GM12864 (cell line): ENCODE data around the gene WIPF2.

Source experiments
- DNase-seq: peaks from one replicate; pipeline ENCODE4 v3.0.0-alpha.2; 2011; ENCODE audit warnings: low read depth
- H3K4me3 ChIP-seq: 2 replicates; pipeline ENCODE4 v1.5.1; 2011; ENCODE audit warnings: mild to moderate bottlenecking, low read depth, low read length, control low read depth
- TF ChIP-seq, protein P1 (sequence below): IDR thresholded peaks from 2 replicates; pipeline ENCODE4 v1.5.1; 2011; ENCODE audit warnings: low read depth, mild to moderate bottlenecking, moderate library complexity, low read length, control low read depth, inconsistent platforms; ENCODE audit errors: missing control alignments

The WIPF2 gene

DNA sequence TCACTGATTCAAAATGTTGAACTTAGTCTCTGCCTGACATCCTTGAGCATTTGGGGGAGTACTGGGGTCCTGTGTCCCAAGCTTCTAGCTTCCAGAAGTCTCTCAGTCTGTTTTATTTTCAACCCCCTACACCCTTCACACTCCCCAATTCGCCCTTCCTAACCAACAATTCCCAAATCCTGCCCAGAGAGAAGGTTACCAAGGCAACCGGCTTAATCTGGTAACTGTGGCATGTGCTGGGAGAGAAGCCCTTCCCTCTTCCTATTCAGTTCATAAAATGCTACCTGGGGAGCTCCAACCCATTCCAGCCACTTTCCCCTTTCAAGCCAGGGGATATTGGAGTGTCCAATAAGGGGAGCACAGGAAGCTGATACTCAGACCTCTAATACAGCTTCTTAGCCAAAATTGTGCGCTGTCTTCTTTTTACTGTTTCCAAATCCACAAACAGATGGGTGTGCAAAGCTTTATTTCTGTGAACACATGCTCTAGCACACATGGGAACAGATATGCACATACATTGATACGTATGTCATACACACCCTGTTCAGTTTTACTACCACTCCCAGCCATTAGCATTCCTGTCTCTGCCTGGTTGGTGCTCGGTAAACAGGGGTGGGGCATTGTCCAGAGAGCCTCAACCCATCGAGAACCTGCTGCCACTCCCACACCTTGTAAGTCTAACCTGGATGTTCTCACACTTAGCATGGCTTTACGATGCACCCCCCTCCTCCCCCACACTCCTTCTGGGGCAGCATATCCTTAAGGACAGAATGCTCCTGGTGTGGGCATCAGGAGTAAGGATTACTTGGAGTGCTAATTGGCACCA, 43.0 kb upstream of the WIPF2 start:
- no peak for DNase-seq
- TF ChIP-seq, protein P1, sequence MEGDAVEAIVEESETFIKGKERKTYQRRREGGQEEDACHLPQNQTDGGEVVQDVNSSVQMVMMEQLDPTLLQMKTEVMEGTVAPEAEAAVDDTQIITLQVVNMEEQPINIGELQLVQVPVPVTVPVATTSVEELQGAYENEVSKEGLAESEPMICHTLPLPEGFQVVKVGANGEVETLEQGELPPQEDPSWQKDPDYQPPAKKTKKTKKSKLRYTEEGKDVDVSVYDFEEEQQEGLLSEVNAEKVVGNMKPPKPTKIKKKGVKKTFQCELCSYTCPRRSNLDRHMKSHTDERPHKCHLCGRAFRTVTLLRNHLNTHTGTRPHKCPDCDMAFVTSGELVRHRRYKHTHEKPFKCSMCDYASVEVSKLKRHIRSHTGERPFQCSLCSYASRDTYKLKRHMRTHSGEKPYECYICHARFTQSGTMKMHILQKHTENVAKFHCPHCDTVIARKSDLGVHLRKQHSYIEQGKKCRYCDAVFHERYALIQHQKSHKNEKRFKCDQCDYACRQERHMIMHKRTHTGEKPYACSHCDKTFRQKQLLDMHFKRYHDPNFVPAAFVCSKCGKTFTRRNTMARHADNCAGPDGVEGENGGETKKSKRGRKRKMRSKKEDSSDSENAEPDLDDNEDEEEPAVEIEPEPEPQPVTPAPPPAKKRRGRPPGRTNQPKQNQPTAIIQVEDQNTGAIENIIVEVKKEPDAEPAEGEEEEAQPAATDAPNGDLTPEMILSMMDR: no peak
- no peak overlapping the region for H3K4me3 ChIP-seq

GRCh38 chr17:40176754-40177110, 42.4 kb upstream of the WIPF2 start:
- TF ChIP-seq, protein P1: no peak
- H3K4me3 ChIP-seq: no peak overlapping the region
- DNase-seq: no peak

GRCh38 chr17:40177275-40177874, 41.7 kb upstream of the WIPF2 start, which contains the start of gene RAPGEFL1:
Gene RAPGEFL1, plus strand, starts transcription at chr17:40177470. Its CDS starts 392 bp downstream, at chr17:40177862.
- TF ChIP-seq, protein P1: no peak
- peak within 1 kb of the TSS; percentile 47 for H3K4me3 ChIP-seq
- no peak for DNase-seq

- TF ChIP-seq, protein P1: no peak
- DNase-seq: no peak
- no peak overlapping the region for H3K4me3 ChIP-seq
These were observed 41.0 kb upstream of the WIPF2 start for GRCh38 chr17:40178021-40178601.

GRCh38 chr17:40178660-40179059, 40.4 kb upstream of the WIPF2 start:
- DNase-seq: no peak
- TF ChIP-seq, protein P1: no peak
- H3K4me3 ChIP-seq: no peak overlapping the region

GRCh38 chr17:40179923-40180659, 39.0 kb upstream of the WIPF2 start:
- TF ChIP-seq, protein P1: no peak
- no peak overlapping the region for H3K4me3 ChIP-seq
- DNase-seq: no peak
